Lung microvascular endothelial cell (primary cell): ENCODE measurements around the gene NRIP1. TPM values are rescaled to one million over a fixed set of nuclear protein-coding genes. Genes with fewer than 3 reads are reported as not detected.
A peak's percentile ranks its signal among the peaks of the same experiment; 100 is the strongest.
"Not testable (repeated sequence)": the region's sequence is repeated elsewhere in the genome, so short reads cannot be mapped to it uniquely, and the experiment has no call there.

Experiments
- DNase-seq, 2 donors: peaks; one replicate each; pipeline versions ENCODE4 v3.0.0 to v3.0.0-alpha.2; 2010; ENCODE audit warnings: low read depth in 2 of 2
- total RNA-seq: library from RNA; depleted of rRNA; stranded (reverse); fragments of >200 nt; gene quantifications from 2 replicates; pipeline ENCODE4 v1.2.1, GENCODE V29; 2014

Gene NRIP1
- total RNA-seq, 1 donor from 2014 or later, result 57.1 TPM

DNA sequence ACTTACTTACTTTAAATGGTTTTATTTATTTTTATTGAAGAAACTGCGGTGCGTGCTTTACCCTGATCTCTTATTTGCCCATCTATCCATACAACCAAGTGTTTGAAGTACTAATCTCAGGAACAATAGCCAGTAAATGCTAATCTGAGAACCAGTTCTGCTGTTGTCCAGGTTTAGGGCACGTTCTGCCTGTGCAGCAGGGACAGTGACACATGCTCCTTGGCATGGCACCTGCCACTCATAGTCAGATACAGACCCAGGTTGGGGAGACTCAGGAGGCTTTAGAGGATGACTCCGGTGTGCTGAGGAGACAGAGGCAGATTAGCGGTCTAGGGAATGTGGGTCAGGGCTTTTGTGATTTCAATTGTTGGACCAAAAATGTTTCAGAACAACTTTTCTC is 83.6 kb downstream of the NRIP1 start:
- no peak for DNase-seq

DNA sequence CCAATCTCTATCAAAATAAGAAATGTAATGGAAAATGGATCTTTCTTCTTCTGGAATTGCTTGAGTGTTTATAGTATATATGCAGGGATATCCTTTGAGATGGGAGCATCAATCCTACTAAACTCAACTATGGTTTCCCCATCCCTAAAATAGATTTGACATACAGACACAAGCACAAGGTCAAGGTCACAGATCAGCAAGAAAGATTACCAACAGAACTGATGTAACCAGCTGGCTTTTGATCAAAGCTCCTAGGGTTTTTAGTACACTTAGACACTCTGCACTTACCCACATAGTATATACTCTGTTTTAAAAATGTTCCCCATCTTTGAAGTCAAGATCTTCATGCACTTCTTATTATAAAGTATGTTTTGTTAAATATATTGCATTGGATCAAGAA is 85.5 kb downstream of the NRIP1 start:
- no peak for DNase-seq

DNA sequence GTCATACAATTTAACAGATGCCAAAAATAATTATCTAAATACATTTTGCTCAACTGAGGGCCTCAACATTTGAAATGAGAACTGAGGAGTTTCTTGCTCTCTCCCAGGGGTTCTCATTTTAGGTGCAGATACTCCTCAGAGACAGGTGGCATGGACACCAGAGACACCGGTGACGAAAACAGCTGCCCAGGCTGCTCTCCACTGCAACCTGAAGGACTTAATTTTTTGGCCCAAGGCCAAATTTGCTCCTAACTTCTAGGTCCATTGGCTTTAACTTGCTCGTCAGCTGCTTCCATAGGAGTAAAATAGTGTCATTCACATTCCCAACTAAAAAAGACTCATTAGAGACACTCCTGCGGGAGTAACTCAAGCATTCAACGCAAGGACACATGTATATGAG is 87.0 kb downstream of the NRIP1 start:
- no peak for DNase-seq

DNA sequence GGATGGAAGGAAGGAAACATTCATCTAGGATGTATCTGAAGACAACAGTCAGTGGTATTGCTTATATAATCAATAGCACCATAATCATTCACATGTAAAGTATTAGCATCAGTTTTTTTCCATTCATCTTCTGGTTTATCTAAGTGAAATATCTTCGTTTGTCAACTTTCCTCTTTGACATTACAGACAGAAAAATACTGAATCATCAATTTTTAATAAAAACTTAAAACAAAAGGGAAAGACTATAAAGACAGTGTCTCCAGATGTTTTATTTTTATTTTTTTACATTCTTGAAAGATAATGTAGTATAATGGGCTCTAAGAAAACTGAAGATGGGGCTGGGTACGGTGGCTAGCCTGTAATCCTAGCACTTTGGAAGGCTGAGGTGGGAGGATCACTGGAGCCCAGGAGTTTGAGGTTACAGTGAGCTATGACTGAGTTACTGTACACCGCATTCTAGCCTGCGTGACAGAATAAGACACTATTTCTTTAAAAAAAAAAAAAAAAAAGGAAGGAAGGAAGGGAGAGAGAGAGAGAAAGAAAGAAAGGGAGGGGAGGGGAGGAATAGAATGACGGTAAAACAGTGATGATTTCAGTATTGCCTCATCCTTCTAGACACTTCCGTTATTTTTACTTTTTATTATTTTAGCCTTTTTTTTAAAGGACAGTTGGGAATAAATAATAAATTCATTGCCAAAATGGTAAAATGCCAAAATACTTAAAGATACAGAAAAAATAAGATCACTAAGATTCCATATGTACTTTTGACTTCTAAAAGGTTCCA is 89.5 kb downstream of the NRIP1 start:
- peak in 1 of 2 donors; percentile 23 for DNase-seq

DNA sequence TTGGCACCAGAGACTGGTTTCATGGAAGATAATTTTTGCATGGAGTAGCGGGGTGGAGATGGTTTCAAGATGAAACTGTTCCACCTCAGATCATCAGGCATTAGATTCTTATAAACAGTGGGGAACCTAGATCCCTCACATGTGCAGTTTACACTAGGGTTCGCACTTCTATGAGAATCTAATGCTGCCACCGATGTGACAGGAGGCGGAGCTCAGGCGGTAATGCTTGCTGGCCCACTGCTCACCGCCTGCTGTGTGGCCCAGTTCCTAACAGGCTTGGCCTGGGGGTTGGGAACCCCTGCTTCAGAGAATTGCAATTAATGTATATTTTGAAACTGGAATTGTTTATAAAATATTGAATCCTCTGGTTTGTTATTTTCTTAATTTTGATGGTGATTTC is 92.1 kb downstream of the NRIP1 start:
- no peak for DNase-seq

DNA sequence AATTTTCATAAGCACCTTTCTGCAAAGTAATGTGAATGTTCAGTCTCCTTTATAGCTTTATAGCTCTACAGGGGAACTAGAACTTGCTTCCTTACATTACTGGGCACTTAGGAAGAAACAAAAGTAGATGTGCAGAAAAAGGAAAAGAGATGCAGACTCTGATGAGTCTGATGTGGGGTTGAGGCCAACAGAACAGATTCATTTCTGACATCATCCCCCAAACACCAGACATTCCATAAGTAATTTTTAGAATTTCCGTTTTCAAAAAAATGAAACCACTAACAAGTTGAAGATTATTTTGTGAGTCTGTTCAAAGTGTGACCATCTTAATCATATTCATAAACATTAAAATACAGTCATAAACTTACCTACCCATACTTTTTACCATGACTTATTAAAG is 96.0 kb downstream of the NRIP1 start:
- DNase-seq, result no peak

DNA sequence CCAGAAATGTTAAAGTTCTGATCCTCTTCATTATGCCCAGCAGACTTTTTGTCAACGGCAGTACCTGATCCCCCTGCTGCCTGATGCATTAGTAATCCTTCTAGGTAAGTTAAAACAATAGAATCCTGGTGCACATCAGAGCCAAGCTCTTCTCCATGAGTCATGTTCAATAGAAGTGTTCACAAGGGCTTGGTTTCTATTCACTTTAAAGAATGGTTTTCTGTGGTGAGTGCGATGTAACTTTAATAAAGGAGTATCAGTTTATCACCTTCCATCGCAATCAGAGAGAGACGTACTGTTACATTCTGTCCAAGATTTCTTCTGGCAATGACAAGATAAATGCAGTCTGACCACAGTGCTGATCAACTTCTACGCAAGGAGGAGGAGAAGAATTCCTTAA is 96.8 kb downstream of the NRIP1 start:
- DNase-seq, result no peak

DNA sequence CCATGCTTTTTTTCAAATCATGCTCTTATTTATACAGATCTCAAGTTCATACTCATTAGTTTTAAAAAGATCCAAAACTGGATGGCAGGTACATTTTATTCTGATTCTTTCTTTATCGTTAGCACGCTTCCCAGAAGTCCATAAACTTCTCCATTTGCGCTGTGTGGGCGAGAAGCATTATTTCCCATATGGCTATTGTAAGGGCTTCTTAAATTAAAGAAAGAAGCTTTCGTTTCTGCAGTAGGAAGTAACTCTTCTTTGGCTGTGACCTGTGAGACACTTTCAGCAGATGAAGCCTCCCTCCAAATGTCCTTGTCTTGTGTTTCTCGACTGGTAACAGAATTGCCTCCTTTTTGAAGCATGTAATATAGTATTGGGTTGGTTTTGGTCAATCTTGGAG is 100.2 kb downstream of the NRIP1 start:
- no peak for DNase-seq

DNA sequence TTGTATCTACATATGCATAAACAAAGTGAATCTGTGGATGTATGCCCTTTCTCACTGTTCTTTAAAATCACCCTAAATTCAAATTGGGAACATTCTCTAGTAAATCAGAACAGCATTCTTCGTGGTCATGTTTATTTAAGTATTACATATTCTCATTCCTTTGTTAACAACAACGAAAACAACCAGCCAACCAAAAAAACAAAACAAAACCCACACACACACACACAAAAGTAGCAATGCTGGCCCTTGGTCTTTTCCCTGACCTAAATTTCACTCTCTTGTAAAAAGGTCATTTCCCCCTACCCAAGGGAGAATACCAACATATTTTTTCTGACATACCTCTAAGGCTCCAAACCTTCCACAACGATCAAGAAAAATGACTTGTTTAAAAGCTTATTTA is 102.6 kb downstream of the NRIP1 start:
- no peak for DNase-seq

DNA sequence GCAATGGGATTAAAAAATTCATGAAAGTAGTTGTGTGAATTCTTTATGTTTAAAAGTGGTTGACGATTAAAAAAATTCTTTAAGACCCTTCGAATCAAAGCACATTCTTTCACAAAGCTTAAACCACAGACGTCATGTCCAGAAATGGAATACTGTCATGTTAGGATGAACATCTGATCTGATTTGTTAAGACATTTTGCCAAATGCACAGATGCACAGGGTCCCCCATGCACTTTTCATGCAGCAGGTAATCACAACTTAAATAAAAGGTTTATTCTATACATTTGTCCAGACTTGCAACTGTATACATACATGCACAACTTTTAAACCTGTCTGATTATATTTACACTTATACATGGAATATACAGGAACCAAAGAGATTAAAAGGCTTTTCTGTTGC is 103.3 kb downstream of the NRIP1 start:
- DNase-seq, result no peak

DNA sequence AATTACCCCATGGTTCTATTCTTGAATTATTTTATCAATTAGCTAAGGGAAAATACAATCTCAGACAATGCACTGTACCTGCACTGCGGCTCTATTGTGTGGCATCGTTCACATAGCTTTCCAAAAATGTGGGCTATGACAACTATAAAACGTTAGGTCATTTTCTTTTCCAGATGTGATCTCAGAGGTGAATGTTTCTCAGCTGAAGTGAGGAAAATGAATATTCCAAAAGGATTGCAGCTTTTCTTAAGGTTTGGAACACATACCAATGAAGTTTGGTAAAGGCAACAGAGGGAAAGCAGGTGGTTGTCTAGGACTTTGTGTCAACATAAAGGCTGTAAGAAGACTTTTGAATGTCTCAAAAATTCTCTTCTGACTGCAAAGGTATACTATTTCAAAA is 105.5 kb downstream of the NRIP1 start:
- DNase-seq, result no peak

DNA sequence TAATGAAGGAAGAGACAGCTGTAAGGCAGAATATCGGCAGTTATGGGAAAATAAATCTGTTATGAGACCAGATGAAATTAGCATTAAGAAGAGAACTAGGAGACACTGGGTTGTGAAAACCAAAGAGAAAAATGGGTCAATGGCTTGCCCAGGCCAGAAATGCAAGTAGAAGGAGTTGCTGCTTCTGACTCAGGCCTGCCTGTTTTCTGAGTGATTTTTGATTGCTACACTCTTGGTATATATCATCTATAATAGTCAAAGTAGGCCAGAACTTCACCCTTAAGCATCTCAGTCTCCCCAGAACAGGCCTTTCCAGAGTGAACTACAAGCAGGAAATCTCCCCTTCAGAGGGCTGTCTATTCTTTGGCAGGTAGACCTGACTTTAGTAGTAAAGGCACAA is 107.0 kb downstream of the NRIP1 start:
- no peak for DNase-seq

DNA sequence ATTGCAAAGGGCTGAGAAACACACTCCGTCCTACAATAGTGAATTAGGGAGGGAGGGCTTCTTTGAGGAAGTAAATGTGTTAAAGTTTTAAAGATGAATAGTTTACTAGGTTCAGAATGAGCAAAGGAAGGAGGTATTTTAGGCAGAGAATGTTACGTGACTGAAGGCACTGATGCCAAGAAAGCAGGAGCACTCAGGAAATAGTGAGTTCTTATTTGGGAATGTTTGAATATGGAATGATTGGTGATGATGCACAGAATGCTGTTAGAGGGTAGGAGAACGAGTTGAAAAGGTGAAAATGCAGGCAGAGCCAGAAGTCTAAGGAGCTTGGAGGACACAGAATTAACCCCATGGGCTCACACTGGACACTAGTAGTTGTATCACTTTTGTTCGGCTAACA is 108.0 kb downstream of the NRIP1 start:
- DNase-seq, result peak in 1 of 2 donors; percentile 11

DNA sequence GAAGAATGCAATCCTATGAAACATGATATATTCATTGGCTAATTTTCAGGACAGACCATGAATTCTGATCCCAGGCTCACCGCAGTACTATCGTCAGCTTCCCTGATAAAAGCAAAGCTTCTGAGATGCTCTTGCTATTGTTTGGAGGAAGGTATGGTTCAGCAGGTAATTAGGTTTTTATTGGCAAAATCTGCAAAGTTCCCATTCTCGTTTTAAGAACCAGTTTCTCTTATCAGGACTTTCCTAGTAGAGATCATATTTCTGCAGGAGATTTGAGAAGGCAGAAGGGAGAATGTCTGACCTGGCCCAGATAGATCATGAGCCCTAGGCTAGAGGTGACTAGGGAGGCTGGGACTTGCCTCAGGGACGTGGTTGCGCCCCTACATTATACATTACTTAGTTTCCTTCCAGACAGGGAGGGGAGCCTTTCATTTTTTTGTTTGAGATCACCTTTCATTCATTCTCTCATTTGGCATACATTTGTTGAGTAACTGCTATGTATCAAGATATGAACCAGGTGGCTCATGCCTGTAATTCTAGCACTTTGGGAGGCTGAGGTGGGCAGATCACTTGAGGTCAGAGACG is 108.8 kb downstream of the NRIP1 start:
- DNase-seq, result no peak

DNA sequence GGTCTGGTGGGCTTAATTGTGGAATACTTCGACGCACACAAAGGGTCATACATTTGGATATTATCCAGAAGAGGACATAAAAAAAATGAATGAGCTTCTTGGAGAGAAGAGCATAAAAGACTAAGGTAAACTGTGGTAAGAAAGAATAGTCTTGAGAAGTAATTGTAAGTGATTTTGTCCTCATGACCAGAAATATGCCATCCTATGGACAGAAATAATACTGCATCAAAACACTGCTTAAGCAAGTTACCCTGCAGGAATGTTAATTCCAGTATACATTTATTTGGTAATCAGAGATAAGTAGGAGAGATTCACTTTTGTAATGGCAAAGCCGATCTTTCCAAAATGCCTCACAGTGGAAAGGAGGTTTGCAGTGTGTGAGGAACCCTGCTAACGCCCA is 111.9 kb downstream of the NRIP1 start:
- no peak for DNase-seq

DNA sequence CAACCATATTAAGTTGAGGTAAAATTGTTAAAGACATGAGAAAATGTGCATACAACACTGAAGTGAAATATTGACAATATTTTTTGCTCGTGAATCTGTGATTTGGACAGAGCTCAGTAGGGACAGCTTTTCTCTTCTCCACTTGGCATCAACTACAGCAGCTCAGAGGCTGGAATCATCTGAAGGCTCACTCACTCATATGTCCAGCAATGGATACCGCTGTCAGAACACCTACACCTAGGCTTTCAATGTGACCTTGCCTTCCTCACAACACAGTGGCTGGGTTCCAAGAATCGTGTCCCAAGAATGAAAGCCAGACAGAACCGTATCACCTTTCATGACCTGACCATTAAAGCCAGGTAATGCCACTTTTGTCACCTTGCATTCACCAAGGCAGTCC is 115.2 kb downstream of the NRIP1 start:
- DNase-seq, result no peak

DNA sequence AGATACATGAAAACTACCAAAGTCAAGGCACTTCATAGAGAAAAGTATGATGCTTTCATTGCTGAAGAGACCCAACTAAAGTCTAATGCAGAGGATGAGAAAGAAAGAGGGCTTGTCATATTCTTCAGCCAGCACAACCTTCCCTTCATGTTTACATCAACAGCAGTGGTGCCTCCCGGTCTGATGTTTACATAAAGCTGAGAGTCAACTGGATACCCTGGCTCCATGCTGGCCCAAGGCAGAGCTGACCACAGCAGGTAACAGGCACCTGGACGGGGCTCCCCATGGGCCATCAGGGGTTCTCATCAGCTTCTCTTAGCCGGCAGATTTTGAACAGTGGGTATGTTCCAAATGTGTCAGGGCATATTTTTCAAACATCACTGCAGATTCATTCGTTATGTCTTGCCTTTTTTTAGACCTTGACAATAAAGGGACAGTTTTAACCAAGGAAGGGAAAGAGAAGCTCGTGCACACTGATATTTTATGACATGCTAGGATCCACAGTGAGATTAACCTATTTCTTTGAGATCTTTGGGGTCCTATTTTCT is 117.1 kb downstream of the NRIP1 start:
- DNase-seq, result no peak

DNA sequence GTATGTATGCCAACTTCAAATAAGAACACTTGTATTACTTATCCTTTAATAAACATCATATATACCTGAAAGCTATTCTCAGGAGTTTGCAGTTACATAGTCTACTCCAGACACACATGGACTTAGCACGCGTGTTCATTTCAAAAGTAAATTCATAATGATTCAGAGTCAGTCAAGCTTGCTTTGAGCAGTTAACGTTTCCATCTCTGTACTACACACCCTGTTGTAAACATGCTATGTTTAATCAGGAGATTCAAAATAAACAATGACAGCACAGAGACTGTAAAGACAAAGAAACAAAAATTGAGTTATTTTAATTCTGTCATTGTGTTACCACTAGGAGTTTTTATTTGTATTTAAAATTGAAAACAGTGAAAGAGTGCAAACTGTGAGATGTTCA is 119.6 kb downstream of the NRIP1 start:
- no peak for DNase-seq

DNA sequence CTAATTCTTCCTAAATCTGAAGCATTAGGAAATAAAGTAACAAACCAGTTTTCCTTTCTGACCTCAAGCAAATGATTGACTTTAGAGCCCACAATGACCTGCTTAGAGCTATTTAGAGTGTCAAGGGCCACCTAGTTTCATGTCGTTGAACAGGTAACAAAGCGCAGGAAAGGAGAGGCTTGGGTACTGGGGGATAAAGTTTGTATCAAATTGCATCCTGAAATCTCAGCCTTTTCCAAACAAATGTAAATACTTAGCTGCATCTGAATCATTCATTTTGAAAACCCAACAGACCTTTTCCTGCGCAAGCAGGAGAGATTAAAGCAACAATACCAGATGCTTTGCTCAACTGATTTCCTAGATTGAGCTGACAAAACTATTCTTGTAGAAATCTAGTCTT is 121.2 kb downstream of the NRIP1 start:
- no peak for DNase-seq

DNA sequence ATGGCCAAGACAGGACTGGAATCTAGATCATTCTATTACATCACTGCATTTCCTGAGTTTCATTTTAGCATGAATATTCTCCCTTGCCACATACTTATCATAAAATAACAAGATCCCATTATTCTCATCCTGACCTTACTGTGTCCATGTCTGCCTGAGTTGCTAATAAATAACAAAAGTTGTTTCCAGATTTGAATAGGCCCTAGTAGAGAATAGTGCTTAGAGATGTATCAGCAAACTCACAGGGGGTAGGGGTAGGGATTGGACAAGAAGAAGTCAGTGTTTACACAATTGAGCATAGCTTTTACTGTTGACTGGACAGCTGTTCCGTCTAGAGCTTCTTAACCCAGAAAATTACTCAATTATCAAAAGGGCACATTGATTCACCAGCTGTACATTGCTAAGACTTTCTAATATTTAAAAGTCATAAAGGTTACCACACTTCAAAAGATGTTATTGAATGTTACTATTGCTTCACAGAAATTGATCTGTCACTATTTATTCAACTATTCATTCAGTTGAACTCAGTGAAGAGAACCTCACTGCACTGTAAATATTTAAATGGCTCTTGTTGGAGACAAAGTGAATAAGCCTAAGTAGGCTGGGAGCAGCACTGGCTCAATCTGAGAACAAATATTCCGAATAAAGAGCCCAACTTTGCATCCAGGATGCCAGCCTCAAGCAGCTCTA is 121.9 kb downstream of the NRIP1 start:
- peak; percentile 5 to 9 for DNase-seq

DNA sequence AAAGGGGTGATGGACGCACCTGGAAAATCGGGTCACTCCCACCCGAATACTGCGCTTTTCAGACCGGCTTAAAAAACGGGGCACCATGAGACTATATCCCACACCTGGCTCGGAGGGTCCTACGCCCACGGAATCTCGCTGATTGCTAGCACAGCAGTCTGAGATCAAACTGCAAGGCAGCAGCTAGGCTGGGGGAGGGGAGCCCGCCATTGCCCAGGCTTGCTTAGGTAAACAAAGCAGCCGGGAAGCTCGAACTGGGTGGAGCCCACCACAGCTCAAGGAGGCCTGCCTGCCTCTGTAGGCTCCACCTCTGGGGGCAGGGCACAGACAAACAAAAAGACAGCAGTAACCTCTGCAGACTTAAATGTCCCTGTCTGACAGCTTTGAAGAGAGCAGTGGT is 137.5 kb downstream of the NRIP1 start:
- DNase-seq, result not testable (repeated sequence)

DNA sequence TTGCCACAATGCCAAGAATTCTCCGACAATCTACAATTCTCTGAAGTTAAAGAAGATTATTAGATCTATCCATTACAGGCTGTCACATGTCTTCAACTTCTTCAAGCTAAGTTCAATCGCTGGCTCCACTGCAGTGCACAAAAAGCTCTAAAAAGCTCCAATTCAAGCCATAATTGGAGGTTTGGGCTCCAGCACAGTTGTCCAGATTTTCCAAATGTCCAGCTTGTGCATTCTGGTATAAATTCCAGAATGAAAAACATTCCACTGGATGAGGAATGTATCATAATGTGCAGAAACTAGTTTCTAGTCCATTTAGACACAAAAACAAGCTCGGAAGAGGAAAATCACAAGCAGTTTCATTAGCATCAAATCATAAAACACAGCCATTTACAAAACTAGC is 138.6 kb downstream of the NRIP1 start:
- DNase-seq, result no peak

DNA sequence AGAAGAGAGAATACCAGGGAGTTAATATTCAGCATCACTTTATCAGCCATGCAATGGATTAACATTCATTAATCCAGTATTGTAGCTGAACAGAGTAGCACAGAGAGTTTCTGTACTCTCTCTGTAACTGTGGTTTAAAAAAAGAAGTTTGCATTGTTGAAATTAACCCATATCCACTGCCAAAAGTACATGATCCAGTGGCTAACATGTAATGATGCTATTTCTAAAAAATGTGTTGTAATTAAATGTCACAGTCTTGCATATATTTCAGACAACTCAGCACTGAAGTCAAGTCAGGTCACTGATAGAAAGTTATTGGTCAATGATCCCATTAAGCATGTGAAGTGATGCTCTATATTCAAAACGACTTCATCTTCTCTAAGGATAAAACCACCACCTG is 141.3 kb downstream of the NRIP1 start:
- DNase-seq, result no peak
